IPS-15b (cell line): Measurements from ENCODE around the gene MLXIP.

Experiments used
- H3K27me3 ChIP-seq: one replicate; pipeline ENCODE4 v1.6.1; 2013; ENCODE audit warnings: low read length; ENCODE audit not compliant: control insufficient read depth, insufficient read depth
- H3K36me3 ChIP-seq: one replicate; pipeline ENCODE4 v1.6.1; 2013; ENCODE audit warnings: low read length; ENCODE audit not compliant: control insufficient read depth, insufficient read depth
- H3K4me1 ChIP-seq: one replicate; pipeline ENCODE4 v1.6.1; 2013; ENCODE audit warnings: mild to moderate bottlenecking, low read length; ENCODE audit not compliant: control insufficient read depth, insufficient read depth
- H3K4me3 ChIP-seq: one replicate; pipeline ENCODE4 v1.5.1; 2013; ENCODE audit warnings: low read depth, low read length
- H3K9ac ChIP-seq: one replicate; pipeline ENCODE4 v1.6.1; 2013; ENCODE audit warnings: low read depth, mild to moderate bottlenecking, low read length
- H3K9me3 ChIP-seq: one replicate; pipeline ENCODE4 v1.6.1; 2013; ENCODE audit warnings: mild to moderate bottlenecking, low read length; ENCODE audit not compliant: control insufficient read depth, insufficient read depth

MLXIP gene

DNA sequence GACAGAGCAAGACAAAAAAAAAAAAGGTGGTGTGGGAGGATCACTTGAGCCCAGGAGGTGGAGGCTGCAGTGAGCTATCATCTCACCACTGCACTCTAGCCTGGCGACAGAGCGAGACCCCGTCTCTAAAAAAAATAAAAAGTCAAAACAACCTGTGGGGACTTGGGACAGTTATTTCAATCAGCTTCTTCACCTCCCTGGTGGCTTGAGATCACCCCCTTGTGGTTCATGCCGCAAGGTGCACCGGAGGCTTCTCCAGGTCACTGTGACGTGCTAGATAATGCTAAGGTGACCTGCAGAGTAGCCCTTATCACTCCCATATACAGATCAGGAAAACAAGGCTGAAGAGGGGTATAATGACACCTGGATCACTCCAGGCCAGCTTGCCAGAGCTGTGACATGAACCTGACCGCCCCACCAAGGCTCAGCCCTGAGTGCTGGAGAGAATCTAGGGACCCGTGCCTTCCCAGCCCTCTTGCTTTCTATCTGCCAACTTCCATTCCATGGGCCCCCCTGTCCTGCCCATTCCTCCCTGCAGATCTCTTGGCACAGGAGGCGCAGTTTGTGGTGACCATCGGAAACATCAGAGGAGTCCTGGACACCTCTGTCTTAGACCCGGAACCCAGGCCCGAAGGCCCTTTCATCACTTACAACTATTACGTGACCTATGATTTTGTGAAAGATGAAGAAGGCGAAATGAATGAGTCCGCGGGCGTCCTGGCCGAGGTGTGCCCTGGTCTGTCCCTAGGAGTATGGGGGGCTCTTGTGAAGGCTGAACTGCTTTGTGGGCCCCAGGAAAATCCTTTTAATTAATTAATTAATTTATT lies 112.5 kb downstream of the MLXIP start:
- H3K4me1 ChIP-seq, result no peaks in the 10 kb centered on the region

DNA sequence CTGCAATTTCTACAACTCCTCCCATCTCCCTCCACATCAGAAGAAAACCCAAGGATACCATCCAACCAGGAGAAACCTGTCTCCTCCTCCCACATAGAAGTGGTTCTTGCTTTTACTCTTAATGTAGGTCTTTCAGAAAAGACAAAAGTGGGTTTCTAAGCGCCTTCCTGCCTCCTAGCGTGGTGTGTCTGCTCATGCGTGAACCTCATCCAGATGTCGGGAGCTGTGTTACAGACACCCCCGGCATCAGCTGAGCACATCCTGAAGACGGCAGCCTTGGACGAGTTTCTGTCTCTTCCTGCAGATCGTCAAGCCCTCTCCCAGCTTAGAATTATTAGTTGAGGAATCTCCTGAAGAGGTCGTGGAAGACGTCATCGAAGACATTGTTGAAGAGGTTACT lies 113.9 kb downstream of the MLXIP start:
- peaks cover 3% of the 10 kb centered on the region for H3K27me3 ChIP-seq
- H3K9ac ChIP-seq, result no peak overlapping the region
- no peaks in the 10 kb centered on the region for H3K36me3 ChIP-seq
- no peak overlapping the region for H3K4me3 ChIP-seq
- H3K4me1 ChIP-seq, result no peaks in the 10 kb centered on the region
- H3K9me3 ChIP-seq, result no peaks in the 10 kb centered on the region

More for the DNA sequence above, 112.5 kb downstream of the MLXIP start:
- H3K36me3 ChIP-seq, result no peaks in the 10 kb centered on the region
- no peaks in the 10 kb centered on the region for H3K9me3 ChIP-seq
- no peaks in the 10 kb centered on the region for H3K27me3 ChIP-seq
- no peak overlapping the region for H3K9ac ChIP-seq
- no peak overlapping the region for H3K4me3 ChIP-seq

DNA sequence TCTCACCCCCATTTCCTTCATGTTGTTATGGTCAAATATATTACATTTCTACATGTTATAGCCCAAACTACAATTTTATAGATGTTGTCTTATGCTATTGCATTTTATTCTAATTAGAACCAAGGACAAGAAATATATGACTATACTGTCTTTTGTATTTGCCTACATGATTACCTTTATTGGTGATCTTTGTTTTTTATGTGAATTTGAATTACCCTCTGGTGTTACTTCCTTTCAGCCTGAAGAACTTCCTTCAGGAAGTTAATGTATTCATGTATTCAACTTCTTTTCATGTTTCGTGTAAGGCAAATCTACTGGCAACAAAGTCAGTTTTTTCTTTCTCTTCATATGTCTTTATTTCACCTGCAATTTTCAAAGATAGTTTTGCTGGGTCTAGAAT lies 116.2 kb downstream of the MLXIP start:
- H3K4me1 ChIP-seq, result no peaks in the 10 kb centered on the region
- no peak overlapping the region for H3K4me3 ChIP-seq
- H3K9ac ChIP-seq, result no peak overlapping the region
- peaks cover 3% of the 10 kb centered on the region for H3K27me3 ChIP-seq
- H3K9me3 ChIP-seq, result no peaks in the 10 kb centered on the region
- no peaks in the 10 kb centered on the region for H3K36me3 ChIP-seq

DNA sequence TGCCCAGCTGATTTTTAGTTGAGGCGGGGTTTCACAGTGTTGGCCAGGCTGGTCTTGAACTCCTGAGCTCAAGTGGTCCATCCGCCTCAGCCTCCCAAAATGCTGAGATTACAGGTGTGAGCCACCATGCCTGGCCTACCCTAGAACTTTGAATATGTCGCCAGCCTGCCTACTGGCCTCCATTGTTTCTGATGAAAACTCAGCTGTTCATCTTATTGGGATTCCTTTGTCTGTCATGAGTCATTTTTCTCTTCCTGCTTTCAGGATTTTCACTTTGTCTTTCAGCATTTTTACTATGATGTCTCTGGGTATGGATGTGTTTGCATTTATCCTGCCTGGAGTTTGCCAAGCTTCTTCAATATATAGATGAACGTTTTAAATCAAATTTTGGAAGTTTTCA lies 116.8 kb downstream of the MLXIP start:
- no peak overlapping the region for H3K4me3 ChIP-seq
- H3K27me3 ChIP-seq, result peaks cover 3% of the 10 kb centered on the region
- H3K36me3 ChIP-seq, result no peaks in the 10 kb centered on the region
- H3K4me1 ChIP-seq, result no peaks in the 10 kb centered on the region
- no peak overlapping the region for H3K9ac ChIP-seq
- no peaks in the 10 kb centered on the region for H3K9me3 ChIP-seq
